Measurements from ENCODE around the gene ERGIC1. TPM values are rescaled to one million over a fixed set of nuclear protein-coding genes. Genes with fewer than 3 reads are reported as not detected.

Gene ERGIC1
- total RNA-seq, 1 donor from 2014 or later: 105 TPM

DNA sequence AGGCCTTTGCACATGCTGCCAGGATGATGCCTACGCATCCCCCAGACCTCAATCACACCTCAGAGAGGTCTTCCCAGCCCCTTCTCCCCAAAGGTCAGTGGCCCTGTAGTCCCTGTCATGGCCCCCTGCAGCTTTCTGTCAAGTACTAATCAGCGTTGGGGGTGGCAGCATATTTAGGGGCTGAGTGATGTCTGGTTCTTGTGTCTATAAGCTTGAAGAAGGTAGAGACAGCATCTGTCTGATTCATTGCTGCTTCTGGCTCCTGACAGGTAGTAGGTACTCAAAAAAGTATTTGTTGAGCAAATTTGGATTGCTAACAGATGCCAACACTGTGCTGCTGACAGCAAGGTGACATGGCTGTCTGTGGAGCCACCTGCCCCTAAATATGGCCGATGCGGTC, 73.6 kb downstream of the ERGIC1 start:
- Histone ChIP-seq H3K4me3 (ENCODE audit: low read depth, low read length) (no peak overlapping the region), H3K27me3 (ENCODE audit: control insufficient read depth, insufficient read depth, low read length) (no peaks in the 10 kb centered on the region), H3K36me3 (ENCODE audit: control insufficient read depth, insufficient read depth, low read length) (peaks cover 10% of the 10 kb centered on the region)
- no peak for FAIRE-seq
- DNase-seq (ENCODE audit: low read depth): no peak
- TF ChIP-seq, protein P1, sequence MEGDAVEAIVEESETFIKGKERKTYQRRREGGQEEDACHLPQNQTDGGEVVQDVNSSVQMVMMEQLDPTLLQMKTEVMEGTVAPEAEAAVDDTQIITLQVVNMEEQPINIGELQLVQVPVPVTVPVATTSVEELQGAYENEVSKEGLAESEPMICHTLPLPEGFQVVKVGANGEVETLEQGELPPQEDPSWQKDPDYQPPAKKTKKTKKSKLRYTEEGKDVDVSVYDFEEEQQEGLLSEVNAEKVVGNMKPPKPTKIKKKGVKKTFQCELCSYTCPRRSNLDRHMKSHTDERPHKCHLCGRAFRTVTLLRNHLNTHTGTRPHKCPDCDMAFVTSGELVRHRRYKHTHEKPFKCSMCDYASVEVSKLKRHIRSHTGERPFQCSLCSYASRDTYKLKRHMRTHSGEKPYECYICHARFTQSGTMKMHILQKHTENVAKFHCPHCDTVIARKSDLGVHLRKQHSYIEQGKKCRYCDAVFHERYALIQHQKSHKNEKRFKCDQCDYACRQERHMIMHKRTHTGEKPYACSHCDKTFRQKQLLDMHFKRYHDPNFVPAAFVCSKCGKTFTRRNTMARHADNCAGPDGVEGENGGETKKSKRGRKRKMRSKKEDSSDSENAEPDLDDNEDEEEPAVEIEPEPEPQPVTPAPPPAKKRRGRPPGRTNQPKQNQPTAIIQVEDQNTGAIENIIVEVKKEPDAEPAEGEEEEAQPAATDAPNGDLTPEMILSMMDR (IDR thresholded peaks at IDR 0.05; ENCODE audit: insufficient read depth, low read length, severe bottlenecking): no peak

DNA sequence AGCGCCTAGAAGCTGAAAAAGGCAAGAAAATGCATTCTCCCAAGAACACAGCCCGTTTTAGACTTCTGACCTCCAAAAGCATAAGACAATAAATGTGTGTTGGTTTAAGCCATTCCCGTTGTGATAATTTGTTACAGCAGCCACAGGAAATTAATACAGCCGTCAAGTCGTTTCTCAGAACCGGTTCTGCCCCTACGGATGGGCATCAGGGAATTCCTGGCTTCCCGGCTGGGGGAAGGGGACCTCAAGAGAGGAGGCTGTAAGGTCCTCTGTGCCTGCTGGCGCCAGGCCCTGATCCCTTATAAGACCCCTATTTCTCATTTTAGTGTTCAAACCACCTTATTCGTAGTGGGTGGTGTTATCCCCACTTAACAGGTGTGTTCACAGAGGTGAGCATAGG, 74.6 kb downstream of the ERGIC1 start:
- Histone ChIP-seq H3K4me3 (ENCODE audit: low read depth, low read length) (no peak overlapping the region), H3K27me3 (ENCODE audit: control insufficient read depth, insufficient read depth, low read length) (no peaks in the 10 kb centered on the region), H3K36me3 (ENCODE audit: control insufficient read depth, insufficient read depth, low read length) (peaks cover 16% of the 10 kb centered on the region)
- DNase-seq (ENCODE audit: low read depth): no peak
- TF ChIP-seq, protein P1 (IDR thresholded peaks at IDR 0.05; ENCODE audit: insufficient read depth, low read length, severe bottlenecking): no peak
- FAIRE-seq: no peak

DNA sequence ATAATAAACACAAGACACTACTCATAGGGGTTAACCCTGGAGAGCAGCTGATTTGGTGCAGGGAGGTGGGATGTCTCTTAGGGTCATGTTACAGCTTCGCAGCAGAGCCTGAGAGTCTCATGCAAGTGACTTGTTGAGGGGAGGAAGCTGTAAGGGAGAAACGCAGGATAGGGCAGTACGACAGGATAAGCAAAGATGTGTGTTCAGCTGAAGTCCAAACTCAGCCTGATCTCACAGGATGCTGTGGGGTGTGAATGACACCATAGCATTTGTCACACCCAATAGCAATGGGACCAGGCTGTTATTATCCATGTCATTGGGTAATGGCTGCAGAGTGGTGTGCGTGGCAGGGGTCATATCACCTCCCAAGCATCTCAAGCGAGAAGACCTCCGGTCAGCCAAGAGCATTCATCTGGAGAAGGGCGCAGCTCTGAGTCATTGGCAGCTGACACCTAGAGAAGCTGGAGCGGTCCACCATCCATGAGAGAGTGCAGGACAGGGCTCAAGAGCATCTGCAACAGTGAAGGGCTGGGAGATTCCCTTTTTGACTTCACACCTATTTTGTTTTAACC, 76.0 kb downstream of the ERGIC1 start:
- FAIRE-seq (no peak), DNase-seq (ENCODE audit: low read depth) (no peak)
- Histone ChIP-seq H3K27me3 (ENCODE audit: control insufficient read depth, insufficient read depth, low read length) (no peaks in the 10 kb centered on the region), H3K36me3 (ENCODE audit: control insufficient read depth, insufficient read depth, low read length) (peaks cover 22% of the 10 kb centered on the region), H3K4me3 (ENCODE audit: low read depth, low read length) (no peak overlapping the region)
- TF ChIP-seq, protein P1 (IDR thresholded peaks at IDR 0.05; ENCODE audit: insufficient read depth, low read length, severe bottlenecking): no peak

DNA sequence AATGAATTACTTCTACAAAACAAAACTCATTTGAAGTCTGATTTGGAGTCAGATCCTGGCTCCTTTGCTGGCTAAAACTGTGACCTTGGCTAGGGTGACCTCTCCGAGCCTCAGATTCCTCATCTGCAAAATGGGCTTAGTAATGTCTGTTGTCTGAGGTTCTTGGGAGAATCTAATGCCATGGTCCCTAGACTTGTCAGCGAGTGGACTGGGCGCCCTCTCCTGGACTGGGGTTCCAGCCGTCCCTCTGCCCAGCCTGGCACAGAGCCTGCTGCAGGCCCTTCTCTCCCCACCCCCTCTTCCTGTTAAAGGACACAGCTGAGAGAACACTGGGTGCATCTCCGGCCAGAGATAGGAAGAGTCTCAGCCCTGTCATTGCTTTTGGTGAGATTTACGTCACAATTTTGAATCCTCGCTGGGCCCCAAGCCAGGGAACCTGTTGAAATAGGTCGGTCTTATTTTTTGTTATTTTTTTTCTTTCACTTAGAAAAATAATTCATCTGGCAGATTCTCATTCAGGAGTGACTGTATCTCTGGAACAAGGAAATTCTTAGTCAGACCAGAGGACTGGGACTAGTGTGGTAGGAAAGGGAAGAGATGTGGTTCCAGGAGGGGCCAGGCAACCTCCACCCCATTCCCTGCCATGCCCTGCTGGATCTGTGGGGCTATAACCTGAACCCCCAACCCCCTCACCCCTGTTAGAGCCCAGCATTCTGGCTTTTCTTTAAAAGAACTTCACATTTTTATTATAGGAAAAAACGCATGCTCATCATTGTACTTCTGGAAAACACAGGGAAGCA, 77.0 kb downstream of the ERGIC1 start:
- DNase-seq (ENCODE audit: low read depth) (peak; percentile 37), FAIRE-seq (no peak)
- Histone ChIP-seq H3K36me3 (ENCODE audit: control insufficient read depth, insufficient read depth, low read length) (peaks cover 30% of the 10 kb centered on the region), H3K4me3 (ENCODE audit: low read depth, low read length) (no peak overlapping the region), H3K27me3 (ENCODE audit: control insufficient read depth, insufficient read depth, low read length) (no peaks in the 10 kb centered on the region)
- TF ChIP-seq, protein P1 (IDR thresholded peaks at IDR 0.05; ENCODE audit: insufficient read depth, low read length, severe bottlenecking): peak; percentile 22

DNA sequence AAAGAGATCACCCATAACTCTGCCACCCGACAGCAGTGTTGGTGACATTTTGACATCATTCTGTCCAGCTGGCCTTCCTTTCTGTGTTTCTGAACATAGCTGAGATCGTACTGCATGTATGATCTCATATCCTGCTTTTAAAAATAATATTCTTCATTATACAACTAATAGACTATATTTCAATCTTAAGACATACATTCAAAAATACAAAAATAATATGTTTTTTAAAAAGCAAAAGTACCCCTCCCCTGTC, 77.5 kb downstream of the ERGIC1 start:
- FAIRE-seq: no peak
- DNase-seq (ENCODE audit: low read depth): no peak
- Histone ChIP-seq H3K36me3 (ENCODE audit: control insufficient read depth, insufficient read depth, low read length) (peaks cover 34% of the 10 kb centered on the region), H3K27me3 (ENCODE audit: control insufficient read depth, insufficient read depth, low read length) (no peaks in the 10 kb centered on the region), H3K4me3 (ENCODE audit: low read depth, low read length) (no peak overlapping the region)
- TF ChIP-seq, protein P1 (IDR thresholded peaks at IDR 0.05; ENCODE audit: insufficient read depth, low read length, severe bottlenecking): no peak

DNA sequence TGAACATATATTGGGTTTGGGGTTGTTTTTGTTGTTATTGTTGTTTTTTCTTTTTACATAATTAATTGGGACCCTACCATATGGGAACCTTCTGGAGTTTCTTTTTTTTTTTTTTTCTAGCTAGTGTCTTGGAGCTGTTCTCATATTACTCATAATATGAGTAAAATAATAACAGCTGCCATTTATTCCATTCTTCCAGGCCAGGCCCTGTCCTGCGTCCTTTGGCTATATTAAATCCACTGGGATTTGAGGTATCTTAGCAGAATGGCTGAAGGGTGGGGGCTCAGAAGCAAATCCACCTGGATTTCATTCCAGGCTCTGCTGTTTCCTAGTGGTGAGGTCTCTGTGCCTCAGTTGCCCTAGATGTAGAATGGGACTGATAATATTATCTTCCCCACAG, 77.9 kb downstream of the ERGIC1 start:
- H3K27me3 ChIP-seq (ENCODE audit: control insufficient read depth, insufficient read depth, low read length): no peaks in the 10 kb centered on the region
- H3K4me3 ChIP-seq (ENCODE audit: low read depth, low read length): no peak overlapping the region
- TF ChIP-seq, protein P1 (IDR thresholded peaks at IDR 0.05; ENCODE audit: insufficient read depth, low read length, severe bottlenecking): no peak
- DNase-seq (ENCODE audit: low read depth) (no peak), FAIRE-seq (no peak)
- peaks cover 34% of the 10 kb centered on the region for H3K36me3 ChIP-seq (ENCODE audit: control insufficient read depth, insufficient read depth, low read length)

All from bronchial epithelial cell (primary cell).